ENCODE measurements around the gene SLC4A7. TPM values are rescaled to one million over a fixed set of nuclear protein-coding genes. Genes with fewer than 3 reads are reported as not detected.
"Not testable (repeated sequence)": the region's sequence is repeated elsewhere in the genome, so short reads cannot be mapped to it uniquely, and the experiment has no call there.

SLC4A7 gene
- polyA plus RNA-seq, 1 donor, result 14.6 TPM

GRCh38 chr3:27487383-27487782 lies 3.2 kb upstream of the SLC4A7 start:
- DNase-seq (ENCODE audit: low read depth), result no peak

DNA sequence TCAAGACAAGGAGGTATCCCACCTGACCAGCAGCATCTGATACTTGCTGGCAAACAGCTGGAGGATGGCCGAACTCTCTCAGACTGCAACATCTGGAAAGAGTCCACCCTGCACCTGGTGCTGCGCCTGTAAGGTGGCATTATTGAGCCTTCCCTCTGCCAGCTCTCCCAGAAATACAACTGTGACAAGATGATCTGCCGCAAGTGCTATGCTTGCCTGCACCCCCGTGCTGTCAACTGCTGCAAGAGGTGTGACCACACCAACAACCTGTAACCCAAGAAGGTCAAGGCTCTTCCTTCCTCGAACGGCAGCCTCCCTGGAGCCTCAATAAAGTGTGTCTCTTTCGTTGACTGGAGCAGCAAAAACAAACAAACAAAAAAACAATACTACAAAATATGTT lies 2.2 kb upstream of the SLC4A7 start:
- DNase-seq (ENCODE audit: low read depth), result no peak

- DNase-seq (ENCODE audit: low read depth), result no peak
These were observed 1.7 kb upstream of the SLC4A7 start for GRCh38 chr3:27485866-27486265.

GRCh38 chr3:27483117-27484014 lies 818 bp downstream of the SLC4A7 start:
- DNase-seq (ENCODE audit: low read depth), result no peak

DNA sequence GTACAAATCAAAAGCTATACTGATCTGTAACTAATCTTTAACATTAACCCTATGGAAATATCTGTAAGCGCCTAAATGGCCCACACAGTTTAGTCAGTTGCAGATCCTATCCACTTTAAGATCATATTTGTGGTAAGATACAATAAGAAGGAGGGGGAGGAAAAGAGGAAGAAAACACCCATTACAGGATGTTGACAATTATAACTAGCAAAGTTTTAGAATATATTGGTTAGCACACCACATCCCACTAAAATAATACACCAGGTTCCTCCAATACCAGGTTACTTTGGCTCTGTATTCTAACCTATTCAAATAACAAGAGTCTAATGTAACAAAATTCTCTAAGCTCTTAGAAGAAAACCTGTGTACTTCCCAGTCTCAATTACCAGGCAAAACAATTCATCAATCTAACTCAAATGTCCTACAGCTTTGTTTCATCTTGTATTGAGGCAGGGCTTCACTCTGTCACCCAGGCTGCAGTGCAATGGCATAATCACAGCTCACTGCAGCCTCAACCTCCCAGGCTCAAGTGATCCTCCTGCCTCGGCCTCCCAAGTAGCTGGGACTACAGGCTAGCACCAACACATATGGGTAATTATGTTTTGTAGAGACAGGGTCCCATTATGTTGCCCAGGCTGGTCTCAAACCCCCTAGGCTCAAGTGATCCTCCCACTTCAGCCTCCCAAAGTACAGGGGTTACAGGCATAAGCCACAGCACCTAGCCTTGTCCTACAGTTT lies 4.2 kb downstream of the SLC4A7 start:
- DNase-seq (ENCODE audit: low read depth), result no peak

DNA sequence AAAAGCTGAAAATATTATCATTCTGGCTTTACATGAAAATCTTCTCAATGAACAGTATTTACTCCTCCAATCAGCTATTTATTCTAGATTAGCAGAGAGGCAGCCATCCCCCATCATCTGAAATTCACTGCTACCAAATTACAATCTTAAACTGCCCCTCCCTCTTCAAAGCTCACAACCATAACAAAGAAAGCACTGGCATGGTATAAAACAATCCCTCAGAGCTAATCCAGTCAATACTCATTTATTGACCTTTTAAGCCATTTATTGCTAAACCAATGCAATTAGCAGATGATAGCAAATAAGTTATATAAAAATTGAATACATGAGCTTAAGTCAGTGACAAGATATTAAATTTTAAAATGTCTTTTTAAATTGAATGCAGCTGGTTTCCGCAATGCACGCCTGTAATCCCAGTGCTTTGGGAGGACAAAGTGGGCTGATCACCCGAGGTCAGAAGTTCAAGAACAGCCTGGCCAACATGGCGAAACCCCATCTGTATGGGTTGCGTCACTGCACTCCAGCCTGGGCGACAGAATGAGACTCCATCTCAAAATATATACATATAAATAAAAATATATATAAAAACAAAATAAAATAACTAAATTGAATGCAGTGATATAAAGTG lies 12.1 kb downstream of the SLC4A7 start:
- DNase-seq (ENCODE audit: low read depth), result no peak

- DNase-seq (ENCODE audit: low read depth), result no peak
These were observed 15.8 kb downstream of the SLC4A7 start for GRCh38 chr3:27468283-27468886.

DNA sequence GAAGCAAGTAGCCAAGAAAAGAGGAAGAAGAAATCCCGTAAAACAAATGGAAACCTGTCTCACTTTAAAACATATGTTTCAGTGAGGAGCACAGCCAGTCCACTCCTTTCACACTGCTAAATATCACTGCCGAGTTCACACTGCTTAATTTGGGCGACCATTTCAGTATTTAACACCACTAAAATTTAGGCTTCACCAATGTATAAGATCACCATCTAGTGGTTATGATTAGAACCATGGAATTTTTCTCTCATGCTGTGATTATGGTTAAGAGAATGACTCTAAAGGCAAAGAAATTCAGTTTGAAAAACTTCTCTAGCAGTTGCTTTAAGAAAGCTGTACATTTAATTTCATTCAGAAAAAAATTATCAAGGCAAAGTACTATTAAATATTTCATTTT lies 16.6 kb downstream of the SLC4A7 start:
- DNase-seq (ENCODE audit: low read depth), result no peak

DNA sequence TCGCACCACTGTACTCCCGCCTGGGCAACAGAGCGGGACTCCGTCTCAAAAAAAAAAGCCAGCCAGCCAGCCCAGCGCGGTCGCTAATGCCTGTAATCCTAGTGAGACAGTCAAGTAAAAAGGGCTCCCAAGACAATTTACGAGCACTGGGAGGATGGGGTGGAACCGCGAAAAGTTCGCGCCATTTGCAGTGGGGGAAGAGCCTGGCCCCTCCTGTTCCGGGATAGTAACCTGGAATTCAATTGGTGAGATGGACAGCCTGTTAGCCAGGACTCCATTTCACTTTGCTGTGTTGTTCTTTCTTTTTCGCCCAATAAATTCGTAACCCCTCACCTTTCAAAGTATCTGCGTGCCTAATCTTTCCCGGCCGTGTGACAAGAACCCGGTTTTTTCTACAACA lies 19.5 kb downstream of the SLC4A7 start:
- no peak for DNase-seq (ENCODE audit: low read depth)

DNA sequence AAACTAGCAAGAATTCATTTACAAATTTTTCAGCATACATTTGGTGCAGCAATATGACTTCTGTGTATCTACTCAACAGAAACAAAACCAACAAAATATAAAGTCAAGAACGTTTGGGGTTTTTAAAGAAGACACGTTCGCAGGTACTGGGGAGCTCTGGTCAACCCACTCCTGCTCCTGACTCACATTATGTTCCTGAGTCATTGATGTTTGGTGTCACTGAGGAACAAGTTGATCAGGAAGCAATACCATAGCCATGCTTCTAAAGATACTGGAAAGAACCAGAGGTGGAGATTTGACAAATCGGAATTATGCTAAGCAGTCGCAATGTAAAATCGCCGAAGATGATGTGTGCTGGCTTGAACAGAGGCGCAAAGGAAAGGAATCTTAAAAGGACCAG lies 22.0 kb downstream of the SLC4A7 start:
- DNase-seq (ENCODE audit: low read depth), result no peak

DNA sequence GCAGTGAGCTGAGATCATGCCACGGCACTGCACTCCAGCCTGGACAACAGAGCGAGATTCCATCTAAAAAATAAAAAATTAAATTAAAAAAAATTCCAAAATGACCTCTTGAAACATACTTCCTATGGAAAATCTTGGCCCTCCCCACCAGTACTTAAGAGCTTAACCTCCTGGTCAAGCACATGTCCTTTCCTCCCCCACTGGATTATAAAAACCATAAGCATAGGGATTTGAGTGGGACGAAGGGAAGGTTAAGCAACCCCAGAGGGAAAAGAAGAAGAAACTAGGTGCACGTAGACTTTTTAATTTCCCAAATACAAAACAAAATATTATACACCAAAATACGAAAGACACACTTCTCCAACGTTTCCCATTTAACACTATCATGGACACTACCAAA lies 25.3 kb downstream of the SLC4A7 start:
- no peak for DNase-seq (ENCODE audit: low read depth)

DNA sequence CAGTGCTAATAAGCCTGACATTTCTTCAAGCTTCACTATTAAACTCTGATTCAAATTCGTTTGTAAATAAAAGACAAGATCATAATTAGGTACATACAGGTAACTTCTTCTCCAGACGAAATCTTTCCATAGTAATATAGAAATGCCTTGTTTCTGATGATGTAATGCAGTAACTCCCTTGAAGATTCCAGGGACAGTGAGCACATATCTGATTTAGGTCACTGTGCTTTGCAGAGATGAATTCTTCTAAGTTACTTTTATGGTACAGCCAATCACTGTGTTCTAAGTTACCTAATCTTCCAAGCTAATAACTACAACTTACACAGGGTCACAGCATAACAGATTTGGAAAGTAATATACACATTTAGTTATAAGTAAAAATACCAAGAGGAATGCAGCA lies 27.6 kb downstream of the SLC4A7 start:
- DNase-seq (ENCODE audit: low read depth), result no peak

DNA sequence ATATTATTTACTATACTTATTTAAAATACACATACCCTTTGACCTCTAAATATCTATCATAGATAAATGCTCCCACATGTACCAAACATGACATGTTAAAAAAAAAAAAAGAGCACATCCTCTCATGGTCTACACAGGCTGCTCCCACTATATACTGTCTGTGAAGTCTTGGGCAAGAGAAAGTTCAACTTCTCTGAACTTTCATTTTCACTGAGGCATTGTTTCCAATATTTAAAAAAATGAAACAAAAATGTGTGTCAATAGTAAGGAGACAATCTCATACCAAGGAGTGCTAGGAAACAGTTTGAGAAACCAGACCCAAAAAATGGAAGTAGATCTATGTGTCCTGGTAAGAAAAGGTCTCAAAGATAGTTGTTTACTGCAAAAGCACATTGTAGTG lies 29.3 kb downstream of the SLC4A7 start:
- no peak for DNase-seq (ENCODE audit: low read depth)

GRCh38 chr3:27454461-27454860 lies 29.7 kb downstream of the SLC4A7 start:
- no peak for DNase-seq (ENCODE audit: low read depth)

DNA sequence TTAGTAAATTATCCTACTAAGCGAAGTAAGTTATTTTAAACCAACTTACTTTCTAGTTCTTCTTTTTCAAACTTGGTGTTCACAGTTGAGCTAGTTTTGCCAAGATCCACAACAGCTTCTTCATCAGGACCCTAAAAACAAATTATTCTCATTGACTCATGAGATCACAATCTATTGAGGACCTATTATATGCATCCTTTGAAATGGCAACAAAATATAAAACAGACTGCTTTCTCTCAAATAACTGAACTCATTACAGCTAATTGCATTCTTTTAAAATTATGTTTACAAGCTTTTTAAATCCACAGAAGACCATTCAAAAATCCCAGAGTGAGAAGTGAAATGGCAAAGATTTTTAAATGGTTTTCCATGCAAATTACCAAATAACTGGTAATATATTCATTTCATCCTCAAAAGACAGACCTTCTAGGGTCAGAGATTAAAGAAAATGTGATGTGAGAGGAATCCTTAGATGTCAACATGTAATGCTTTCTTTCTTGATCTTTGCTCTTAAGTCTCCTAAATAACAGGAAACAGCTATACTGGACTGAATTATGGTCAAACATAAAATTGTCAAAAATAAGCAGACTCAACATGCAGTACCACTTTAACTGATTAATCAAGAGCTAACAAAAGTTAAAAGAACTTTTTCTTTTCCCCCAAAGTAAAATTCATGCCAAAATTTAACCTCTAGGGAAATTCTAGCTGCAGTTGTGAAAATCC lies 31.7 kb downstream of the SLC4A7 start:
- DNase-seq (ENCODE audit: low read depth), result no peak

DNA sequence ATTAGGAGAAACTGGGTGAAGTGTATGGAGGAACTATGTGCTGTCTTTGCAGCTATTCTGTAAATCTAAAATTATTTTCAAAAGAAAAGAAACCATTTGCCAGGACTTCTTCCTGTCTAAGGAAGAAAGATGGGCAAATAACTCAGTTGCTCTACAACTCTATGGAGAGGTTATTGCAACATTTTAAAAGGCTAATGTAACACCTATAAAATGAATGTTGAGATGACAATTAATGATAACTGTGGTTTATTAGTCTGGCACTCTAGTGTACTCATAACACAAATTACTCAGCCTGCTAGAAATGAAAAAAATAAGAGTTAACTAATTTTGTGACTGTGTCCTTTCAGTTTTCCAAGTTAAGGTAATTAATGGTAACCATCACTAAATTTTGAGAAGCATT lies 32.3 kb downstream of the SLC4A7 start:
- no peak for DNase-seq (ENCODE audit: low read depth)

DNA sequence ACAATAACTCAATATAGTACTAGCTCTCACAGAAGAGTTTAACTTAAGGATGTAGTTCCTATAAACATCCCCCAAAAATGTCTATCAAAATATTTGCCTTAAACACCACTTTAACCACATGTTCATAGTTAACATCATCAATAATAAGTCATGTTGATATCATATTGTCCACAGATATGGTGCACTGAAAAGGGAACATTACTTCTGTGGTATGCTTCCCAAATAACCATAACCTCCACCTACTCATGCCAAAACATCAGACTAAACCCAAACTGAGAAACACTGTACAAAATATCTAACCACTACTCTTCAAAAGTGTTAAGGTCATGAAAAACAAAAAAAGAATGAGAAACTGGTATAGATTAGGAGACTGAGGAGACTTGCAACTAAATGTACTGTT lies 32.9 kb downstream of the SLC4A7 start:
- DNase-seq (ENCODE audit: low read depth), result no peak

DNA sequence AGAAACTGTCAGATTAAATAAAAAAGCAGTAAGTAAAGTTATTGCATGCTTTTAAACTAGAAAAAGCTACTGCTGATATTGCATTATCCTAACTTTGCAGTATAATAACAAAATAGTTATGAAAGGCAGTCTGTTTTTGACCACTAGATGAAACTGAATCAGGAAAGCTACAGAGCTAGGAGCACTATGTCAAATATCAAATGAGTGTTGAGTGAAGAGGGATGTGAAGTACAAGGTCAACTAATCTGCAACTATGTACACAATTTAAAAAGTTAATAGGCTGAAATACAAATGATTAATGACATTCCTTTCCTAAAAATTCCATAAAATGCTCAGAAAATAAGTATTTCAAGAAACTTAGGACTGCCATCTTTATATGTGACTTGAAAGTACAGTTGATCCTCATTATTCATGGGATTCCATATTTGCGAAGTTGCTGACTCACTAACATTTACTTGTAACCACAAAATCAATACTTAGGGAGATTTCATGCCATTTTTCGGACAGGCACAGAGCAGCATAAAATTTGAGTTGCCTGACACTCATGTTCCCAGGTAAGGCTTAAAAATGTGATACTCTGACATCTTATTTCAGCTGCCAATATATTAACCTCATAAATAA lies 34.5 kb downstream of the SLC4A7 start:
- DNase-seq (ENCODE audit: low read depth), result no peak

DNA sequence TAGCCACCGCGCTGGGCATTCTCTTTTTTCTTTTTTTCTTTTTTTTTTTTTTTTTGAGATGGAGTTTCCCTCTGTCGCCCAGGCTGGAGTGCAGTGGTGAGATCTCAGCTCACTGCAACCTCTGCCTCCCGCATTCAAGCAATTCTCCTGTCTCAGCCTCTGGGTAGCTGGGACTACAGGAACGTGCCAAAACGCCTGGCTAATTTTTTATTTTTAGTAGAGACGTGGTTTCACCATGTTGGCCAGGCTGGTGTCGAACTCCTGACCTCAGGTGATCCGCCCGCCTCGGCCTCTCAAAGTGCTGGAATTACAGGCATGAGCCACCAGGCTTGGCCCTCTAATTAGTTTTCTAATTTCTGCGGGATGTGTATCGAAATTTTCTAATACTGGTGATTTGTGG lies 41.2 kb downstream of the SLC4A7 start:
- not testable (repeated sequence) for DNase-seq (ENCODE audit: low read depth)

- not testable (repeated sequence) for DNase-seq (ENCODE audit: low read depth)
These were observed 45.8 kb downstream of the SLC4A7 start for GRCh38 chr3:27438352-27438751.

DNA sequence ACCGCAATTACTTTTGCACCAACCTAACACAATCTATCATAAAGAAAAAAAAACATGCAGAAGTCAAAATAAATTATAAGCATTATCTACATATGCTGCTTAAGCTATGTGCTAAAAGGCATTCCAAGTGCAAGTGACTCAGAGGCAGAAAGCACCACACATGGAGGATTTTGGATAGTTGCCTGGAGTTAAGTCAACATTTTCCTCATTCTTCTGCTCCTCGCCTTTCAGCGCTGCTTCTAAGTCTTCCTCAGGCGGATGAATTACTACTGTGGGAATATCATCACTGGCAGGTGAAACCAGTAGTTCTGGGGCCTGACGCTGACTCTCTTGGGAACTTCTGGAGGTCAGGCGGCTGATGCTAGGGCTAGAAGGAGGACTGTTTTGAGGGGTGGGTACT lies 53.1 kb downstream of the SLC4A7 start:
- peak; percentile 57 for DNase-seq (ENCODE audit: low read depth)

Data from forelimb muscle (tissue), 1 donor.